HG03095 (cell line): ENCODE data around the gene BPIFB3.
"Not testable (repeated sequence)": the region's sequence is repeated elsewhere in the genome, so short reads cannot be mapped to it uniquely, and the experiment has no call there.

Source experiments
- ATAC-seq: cut with Tn5 transposase; IDR thresholded peaks from one replicate; pipeline ENCODE4 v1.9.1; 2021; ENCODE audit warnings: moderate library complexity; ENCODE audit not compliant: unreplicated experiment

BPIFB3 gene

GRCh38 chr20:33027769-33028751, 25.6 kb upstream of the BPIFB3 start:
- ATAC-seq: no peak

GRCh38 chr20:33028875-33029274, 24.8 kb upstream of the BPIFB3 start:
- ATAC-seq: no peak

GRCh38 chr20:33030076-33030475, 23.6 kb upstream of the BPIFB3 start:
- ATAC-seq: no peak

GRCh38 chr20:33030569-33030968, 23.1 kb upstream of the BPIFB3 start:
- no peak for ATAC-seq

- ATAC-seq: no peak
These were observed 22.2 kb upstream of the BPIFB3 start, which contains the start of gene BPIFB6 for GRCh38 chr20:33031531-33031930. BPIFB6 (plus strand) TSS chr20:33031648; CDS start chr20:33031648, 0 bp downstream.

- no peak for ATAC-seq
These were observed 21.1 kb upstream of the BPIFB3 start for GRCh38 chr20:33032555-33032954.

GRCh38 chr20:33033381-33033780, 20.3 kb upstream of the BPIFB3 start:
- ATAC-seq: no peak

GRCh38 chr20:33034115-33034514, 19.6 kb upstream of the BPIFB3 start:
- no peak for ATAC-seq

- ATAC-seq: no peak
These were observed 18.7 kb upstream of the BPIFB3 start for GRCh38 chr20:33034901-33035492.

GRCh38 chr20:33037456-33037855, 16.2 kb upstream of the BPIFB3 start:
- no peak for ATAC-seq

- no peak for ATAC-seq
These were observed 15.5 kb upstream of the BPIFB3 start for GRCh38 chr20:33038243-33038642.

- no peak for ATAC-seq
These were observed 11.3 kb upstream of the BPIFB3 start for GRCh38 chr20:33042430-33042829.

GRCh38 chr20:33042983-33043730, 10.5 kb upstream of the BPIFB3 start:
- ATAC-seq: no peak

GRCh38 chr20:33043731-33044181, 9.9 kb upstream of the BPIFB3 start:
- no peak for ATAC-seq

- ATAC-seq: not testable (repeated sequence)
These were observed 8.5 kb upstream of the BPIFB3 start for GRCh38 chr20:33045129-33045721.

- ATAC-seq: no peak
These were observed 7.3 kb upstream of the BPIFB3 start for GRCh38 chr20:33046412-33046811.

- ATAC-seq: no peak
These were observed 2.4 kb upstream of the BPIFB3 start for GRCh38 chr20:33051333-33051732.

GRCh38 chr20:33054381-33054780, 678 bp downstream of the BPIFB3 start:
- no peak for ATAC-seq

GRCh38 chr20:33054791-33055190, 1.1 kb downstream of the BPIFB3 start:
- no peak for ATAC-seq

- no peak for ATAC-seq
These were observed 5.4 kb downstream of the BPIFB3 start for GRCh38 chr20:33059136-33059535.
